ENCODE measurements around the gene TXNL1. TPM values are rescaled to one million over a fixed set of nuclear protein-coding genes. Genes with fewer than 3 reads are reported as not detected.
"Not testable (repeated sequence)": the region's sequence is repeated elsewhere in the genome, so short reads cannot be mapped to it uniquely, and the experiment has no call there.

TXNL1 gene
- polyA plus RNA-seq (ENCODE audit: insufficient read length), result 110 TPM

DNA sequence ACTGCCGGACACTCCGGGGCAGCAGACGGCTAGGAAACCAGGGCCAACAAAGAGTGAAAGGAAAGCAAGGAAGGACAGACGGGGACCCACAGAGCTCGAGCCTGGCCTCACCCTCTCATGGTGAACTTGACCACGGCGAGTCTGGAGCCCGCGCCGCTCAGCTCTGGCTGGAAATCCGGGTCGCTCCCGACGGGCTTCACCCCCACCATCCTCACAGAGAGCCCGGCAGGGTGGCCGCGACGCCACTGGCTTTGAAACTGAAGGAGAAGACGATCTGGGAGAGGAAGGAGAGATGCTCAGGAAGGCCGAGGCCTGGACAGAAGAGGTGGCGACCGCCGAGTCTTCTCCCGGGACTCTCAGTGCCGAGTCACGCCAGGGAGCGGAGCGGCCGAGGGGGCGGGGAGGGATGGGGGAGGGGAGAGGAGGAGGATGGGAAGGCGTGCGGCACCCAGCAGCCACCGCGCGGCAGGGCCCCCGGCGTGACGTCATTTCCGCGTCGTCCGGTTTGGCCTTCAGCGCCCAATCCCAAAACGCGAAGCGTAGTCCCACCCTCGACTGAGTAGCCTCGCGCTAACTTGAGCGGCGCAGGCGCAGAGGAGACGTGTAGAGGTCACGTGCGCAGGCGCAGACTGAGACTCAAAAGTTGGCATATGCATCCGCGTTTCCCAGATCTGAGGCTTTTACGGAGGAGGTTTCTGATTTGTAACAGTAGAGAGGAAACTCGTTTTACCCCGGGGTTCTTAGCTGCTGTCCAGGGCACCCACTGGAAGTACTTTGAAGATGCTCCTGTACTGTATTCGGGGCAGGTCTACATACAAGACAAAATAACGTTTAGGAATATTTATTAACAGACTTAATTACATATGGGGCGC is at the start of gene TXNL1:
Gene TXNL1 (minus strand): TSS at position 361 of the 872 bp plus-strand sequence. CDS start 152 bp downstream, at position 209.
- peak; percentile 97 for DNase-seq (ENCODE audit: low read depth)

DNA sequence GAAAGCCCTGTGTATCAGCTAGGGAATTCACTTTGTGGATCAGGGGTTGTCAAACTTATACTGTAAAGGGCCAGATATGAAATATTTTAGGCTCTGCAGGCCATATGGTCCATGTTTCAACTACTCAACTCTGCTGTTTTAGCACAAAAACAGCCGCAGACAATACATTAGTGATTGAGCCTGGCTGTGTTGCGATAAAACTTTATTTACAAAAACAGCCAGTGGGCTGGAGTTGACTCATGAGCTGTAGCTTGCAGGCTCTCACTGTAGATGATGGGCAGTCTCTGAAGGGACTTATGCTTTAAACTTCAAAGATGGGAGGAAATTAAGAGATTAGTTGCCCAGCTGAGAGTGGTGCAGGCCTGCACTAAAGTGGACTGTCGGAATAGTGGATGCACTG is 45.9 kb upstream of the TXNL1 start:
- no peak for DNase-seq (ENCODE audit: low read depth)

DNA sequence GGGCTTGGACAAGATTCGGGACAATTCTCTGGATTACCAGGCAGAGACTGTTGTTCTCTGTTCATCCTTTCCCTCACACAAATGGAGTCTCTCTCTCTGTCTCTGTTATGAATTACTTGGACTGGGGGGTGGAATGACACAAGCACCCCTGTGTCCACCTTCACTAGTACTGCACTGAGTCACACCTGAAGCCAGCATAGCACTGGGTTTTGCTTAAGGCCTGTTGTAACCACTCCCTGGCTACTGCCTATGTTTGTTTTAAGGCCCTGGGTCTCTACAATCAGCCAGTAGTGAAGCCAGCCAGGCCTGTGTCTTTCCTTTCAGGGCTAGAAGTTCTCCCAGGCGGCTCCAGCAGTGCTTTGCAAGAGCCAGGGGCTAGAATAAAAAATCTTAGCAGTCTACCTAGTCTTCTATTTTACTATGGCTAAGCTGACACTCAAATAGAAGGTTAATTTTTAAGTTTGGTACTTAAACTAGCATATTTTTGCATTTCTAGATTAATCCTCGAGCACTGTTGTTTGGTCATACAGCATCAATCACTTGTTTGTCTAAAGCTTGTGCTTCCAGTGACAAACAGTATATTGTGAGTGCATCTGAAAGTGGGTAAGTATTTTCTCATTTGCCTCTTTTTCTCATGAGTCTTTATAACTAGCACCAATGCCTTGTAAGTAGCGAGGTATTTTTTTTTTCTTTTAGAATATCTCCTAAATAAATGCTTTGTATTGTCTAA is 40.6 kb upstream of the TXNL1 start:
- no peak for DNase-seq (ENCODE audit: low read depth)

DNA sequence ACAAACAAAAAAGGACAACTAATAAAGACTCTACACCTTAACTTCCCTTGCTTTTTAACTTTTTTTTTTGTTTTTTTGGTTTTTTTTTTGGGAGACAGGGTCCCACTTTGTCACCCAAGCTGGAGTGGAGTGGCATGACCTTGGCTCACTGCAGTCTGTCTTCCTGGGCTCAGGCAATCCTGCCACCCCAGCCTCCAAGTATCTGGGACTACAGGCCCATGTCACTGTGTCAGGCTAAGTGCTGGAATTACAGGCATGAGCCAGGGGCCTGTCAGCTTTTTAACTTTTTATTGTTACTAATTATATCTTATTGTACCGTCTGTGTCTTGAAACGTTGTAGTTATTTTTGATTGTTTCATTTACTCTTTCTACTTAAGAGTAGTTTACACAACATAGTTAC is 38.2 kb upstream of the TXNL1 start:
- DNase-seq (ENCODE audit: low read depth), result no peak

DNA sequence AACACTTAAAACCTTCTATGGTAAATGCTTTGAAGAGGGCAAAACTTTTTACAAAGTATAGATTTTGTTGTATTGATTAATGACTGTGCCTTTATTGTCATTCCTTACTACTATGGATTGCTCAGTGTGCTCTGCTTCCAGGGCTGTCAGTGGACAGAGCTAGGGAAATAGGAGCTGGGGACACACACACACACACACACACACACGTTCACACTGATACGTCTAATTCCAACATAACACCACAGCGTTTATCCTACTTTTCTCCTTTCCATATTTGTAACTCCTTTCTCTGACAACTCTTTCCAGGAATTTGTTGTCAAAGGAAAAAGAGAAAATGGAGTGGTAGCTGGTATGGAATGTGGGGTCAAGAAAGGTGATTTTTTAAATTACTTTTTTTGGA is 34.6 kb upstream of the TXNL1 start:
- DNase-seq (ENCODE audit: low read depth), result no peak

DNA sequence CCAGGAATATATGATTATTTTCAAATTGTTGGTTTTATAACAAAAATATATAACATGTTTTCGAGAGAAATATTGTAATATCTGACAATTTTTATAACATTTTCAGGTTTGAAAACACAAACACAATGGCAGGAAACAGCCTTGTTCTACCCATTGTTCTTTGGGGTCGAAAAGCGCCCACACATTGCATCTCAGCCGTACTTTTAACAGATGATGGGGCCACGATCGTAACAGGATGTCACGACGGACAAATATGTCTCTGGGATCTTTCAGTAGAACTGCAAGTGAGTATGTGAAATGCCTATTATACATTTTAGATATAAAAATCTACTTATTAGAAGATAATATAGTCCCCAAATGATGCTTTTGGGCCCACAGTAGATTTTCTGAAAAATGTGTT is 34.0 kb upstream of the TXNL1 start:
- no peak for DNase-seq (ENCODE audit: low read depth)

DNA sequence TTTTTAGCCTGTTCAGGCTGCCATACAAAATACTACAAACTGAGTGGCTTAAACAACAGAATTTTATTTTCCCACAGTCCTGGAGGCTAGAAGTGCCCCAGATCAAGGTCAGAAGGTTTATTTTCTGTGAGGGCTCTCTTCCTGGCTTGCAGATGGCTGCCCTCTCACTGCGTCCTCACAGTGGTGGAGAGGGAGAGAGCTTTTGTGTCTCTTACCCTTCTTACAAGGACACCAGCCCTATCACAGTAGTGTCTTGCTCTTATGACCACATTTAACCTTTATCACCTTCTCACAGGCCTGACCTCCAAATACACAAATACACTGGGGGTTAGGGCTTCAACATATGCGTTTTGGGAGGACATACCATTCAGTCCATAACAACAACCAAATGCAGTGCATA is 24.5 kb upstream of the TXNL1 start:
- no peak for DNase-seq (ENCODE audit: low read depth)

DNA sequence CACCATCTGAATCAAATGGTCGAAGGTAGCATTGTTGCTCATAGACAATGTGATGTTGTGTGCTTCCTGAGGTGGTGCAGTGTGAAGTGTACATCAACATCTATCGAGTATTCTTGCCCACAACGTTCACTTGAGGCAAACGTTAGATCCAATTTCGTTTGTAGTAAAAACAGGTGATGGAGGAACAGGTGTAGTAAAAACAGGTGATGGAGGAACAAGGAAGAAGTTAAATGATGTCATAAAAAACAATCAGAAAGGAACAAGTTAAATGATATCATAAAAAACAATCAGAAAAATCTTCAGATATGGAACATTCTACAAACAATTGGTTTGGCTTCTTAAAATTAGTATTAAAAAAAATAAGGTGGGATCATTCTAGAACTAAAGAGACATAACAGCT is 24.1 kb upstream of the TXNL1 start:
- no peak for DNase-seq (ENCODE audit: low read depth)

DNA sequence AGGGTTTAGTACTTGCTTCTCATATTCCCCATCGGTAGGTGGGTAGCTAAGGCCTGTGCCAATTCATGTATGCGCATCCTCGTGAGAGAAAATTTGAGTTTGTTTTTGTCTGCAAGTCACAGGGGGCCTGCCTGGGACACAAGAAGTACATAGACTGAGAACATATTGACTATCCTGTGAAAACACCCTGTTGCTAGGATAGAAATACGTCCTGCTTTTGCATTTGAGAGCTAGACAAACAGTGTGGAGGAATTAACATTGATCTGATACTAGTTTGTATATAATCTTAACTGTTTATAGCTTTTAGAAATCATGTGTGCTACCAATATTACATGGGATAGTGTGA is 23.6 kb upstream of the TXNL1 start:
- no peak for DNase-seq (ENCODE audit: low read depth)

DNA sequence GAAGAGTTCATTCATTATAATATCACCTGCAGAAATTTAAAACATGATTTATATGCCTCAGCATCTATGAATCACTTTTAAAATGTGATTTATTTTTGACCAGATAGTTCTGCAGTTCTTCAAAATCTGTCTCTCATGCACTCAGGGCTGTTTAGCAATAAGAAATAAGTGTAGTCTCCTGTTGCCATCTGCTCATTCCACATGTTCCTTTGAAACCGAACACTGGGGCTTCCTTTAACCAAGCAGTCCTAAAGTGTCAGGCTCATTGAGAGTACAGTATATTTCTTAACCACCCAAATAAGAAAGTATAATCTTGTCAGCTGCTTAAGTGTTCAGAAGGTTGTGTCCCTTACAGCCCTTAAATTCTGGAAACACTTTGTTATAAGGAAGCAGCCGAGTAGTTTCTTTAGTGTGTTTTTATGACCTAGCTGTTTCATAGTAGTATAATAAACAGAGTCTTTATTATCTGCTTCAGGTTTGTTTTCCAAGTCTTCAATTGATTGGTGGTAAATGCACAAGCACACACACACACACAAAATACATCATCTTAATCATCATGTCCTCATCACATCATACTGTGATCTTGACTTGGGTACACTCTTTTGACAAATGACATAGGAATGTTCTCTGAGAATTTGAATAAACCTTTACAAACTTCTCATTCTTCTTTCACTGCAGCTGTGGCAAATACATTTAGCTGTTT is 23.1 kb upstream of the TXNL1 start:
- no peak for DNase-seq (ENCODE audit: low read depth)

DNA sequence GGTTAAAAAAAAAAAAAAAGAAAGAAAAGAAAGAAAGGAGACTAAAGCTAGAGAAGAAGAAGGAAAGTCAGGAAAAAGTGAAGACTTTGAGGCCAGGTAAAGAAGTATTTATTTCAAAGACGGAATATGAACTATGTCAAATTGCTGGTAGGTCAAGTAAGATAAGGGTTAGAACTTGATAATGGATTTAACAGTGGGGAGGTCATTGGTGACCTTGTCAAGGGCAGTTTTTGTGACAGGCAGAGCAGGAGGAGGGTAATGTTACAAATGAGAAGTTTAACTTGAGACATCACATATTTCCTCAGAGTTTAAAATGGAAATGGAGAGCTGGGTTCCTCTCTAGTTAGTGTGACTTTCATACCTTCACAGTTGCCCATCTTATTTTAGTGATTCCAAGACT is 22.3 kb upstream of the TXNL1 start:
- DNase-seq (ENCODE audit: low read depth), result no peak

DNA sequence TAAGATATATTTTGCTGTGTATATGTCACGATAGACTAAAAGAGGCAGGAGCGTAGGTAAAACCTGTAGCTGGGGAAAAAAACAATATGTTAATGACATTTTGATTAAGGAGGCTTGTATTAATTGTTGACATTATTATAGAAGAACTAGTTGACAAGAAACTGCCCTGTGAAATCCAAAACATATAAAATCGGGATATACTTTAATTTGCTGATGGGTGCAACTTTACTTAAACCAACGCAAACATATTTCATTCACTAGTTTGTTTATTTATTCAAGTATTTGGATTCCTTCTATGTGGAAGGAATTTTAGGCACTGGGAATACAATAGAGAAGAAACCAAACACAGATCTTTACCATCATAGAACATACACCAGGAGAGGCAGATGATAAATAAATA is 20.7 kb upstream of the TXNL1 start:
- no peak for DNase-seq (ENCODE audit: low read depth)

DNA sequence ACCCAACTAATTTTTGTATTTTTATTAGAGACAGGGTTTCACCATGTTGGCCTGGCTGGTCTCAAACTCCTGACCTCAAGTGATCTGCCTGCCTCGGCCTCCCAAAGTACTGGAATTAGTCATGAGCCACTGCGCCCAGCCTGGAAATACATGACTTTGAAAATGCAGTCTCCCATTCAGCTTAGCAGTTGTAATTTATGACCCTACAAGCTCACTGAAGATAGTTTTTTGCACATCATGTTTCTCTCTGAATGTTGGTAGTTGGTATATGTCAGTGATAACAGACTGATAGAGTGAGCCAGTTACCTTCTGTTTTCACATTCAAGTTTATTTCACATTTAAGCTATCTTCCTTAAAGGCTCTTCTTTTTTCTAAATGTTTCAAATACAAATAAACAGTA is 19.9 kb upstream of the TXNL1 start:
- DNase-seq (ENCODE audit: low read depth), result no peak

DNA sequence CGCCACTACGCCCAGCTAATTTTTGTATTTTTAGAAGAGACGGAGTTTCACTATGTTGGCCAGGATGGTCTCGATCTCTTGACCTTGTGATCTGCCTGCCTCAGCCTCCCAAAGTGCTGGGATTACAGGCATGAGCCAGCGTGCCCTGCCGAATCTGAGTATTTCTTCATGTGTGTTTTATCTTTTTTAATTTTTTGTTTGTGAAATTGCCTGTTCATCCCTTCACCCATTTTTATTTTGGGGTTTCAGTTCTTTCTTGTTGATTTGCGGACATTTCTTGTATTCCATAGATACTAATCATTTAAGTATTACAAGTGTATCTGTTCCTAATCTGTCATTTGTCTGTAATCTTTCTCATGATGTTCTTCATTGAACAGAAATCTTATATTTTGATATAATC is 15.9 kb upstream of the TXNL1 start:
- not testable (repeated sequence) for DNase-seq (ENCODE audit: low read depth)

DNA sequence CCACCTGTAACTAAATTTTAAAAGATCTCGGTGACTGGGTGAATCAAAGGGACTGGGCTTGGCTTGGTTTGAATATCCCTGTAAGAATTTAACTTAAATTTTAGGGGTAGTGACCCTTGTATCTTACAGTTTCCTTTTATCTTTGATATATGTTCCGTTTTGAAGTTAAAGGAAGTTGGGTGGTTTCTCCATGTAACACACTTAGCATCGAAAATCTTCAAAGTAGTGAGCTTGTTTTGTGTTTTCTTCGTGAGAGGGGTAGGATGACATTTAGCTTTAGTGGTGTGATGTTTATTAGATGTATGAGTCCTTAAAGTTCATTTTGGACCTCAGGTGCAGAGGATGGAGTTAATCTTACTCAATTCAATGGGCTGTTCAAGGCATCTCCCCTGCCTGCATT is 14.4 kb upstream of the TXNL1 start:
- no peak for DNase-seq (ENCODE audit: low read depth)

DNA sequence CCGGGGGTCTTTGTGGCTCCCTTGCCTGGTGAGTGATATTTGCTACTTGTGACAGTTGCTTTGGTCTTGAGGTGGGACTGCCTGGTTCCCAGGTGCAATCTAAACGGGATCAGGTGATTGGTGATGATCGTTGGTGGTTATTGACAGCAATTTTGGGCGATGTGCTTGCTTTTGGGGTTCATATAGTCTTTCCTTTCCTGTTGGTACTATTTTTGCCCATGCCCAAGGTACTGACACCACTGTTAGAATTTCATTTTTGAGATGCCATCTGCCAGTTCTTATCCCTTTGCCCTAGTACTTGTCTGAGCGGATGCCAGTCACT is 13.3 kb upstream of the TXNL1 start:
- no peak for DNase-seq (ENCODE audit: low read depth)

DNA sequence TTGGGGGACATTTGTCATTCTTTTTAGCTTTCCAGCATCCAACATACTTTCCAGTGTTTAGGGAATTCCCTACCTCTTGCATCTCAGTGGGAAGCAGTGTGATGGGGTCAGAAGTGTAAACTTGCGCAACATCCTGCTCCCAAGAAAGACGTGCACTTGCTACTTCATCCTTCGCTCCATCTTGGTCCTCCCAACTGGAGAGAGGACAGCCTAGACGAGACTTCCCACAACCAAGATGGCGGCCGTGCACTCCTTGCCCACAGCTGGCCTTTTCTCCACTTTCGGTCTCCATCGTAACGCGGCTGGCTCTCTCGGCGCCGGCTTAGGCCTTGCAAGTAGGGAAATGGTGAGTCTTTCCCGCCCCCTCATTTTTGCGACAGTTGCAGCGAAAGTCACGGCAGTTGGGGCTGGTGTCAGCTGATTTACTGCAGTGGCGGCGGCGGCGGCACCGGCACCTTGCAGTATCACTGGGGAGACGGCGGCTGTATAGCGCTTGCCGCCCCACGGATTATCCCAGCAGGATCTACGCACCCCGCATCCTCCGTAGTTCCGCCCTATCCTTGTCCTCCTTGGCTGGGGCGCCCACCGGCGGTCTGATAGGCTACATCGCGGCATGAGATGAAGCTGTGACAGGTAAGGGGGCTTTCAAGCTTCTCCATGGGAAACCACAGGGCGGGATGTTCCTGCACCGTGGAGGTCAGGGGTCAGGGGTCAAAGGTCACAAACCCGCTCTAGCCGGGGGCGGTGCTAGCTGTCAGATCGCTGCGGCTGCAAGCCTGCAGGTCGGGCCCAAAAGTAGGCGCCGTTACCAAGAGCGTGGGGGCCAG is 12.8 kb upstream of the TXNL1 start, which contains the start of gene WDR7:
Gene WDR7 (plus strand): TSS at position 416 of the 827 bp plus-strand sequence. CDS start 21,157 bp downstream, outside the sequence.
- peak; percentile 93 for DNase-seq (ENCODE audit: low read depth)

DNA sequence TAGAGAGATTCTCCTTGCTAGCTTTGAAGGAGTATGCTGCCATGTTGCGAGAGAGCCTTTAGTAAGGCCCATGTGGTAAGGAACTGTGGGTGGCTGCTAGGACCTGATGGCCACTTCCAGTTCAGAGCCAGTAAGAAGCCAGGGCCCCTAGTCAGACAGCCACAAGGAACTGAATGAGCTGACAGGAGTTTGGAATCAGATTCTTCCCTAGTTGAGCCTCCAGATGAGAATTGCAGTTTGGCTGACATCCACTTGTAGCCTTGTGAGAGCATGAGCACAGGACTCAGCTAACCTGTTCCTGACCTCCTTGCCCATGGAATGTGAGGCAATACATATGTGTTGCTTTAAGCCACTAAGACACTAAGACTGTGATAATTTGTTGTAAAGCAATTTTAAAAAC is 11.6 kb upstream of the TXNL1 start:
- no peak for DNase-seq (ENCODE audit: low read depth)

DNA sequence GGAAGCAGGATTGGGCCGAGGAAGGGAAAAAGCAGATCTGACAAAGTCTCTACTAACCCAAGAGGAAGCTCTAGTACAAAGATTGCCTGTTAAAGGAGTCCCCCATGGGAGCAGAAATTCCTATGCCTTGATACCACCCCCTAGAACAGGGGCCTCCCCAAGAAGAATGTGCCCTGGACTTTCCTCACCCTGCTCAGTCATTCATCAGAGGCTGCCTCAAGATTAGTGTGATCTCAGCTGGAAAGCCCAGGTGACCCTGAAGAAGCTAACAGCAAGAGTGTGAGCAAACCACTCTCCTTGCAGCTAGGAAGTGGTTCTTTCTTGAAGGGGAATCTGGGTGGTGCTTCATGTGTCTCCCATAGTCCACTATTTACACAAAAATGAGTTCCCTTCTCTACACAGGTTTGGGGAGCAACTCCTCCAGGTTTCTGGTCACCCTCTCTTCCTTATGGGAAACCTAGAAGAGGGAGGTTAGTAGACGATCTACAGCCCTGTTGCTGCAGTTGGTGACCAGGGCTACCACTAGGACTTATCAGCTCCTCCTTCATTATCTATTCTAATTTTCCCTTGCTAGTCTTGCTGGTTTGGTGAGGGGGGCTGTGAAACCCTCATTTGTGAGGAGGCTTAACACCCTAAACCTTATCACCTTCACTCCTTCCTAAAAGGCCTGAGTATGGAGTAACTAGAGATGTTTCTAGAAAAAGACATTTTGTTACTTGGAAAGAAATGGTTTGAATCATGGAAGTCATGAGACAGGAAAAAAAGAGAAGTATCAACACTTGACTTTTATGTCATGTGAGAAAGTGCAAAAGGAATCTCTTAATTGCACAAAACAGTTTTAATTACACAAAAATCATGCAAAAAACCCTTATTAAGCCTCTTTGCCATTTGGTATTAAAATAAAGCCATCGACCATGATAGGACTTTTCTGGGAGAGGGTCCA is 9.8 kb upstream of the TXNL1 start:
- no peak for DNase-seq (ENCODE audit: low read depth)

DNA sequence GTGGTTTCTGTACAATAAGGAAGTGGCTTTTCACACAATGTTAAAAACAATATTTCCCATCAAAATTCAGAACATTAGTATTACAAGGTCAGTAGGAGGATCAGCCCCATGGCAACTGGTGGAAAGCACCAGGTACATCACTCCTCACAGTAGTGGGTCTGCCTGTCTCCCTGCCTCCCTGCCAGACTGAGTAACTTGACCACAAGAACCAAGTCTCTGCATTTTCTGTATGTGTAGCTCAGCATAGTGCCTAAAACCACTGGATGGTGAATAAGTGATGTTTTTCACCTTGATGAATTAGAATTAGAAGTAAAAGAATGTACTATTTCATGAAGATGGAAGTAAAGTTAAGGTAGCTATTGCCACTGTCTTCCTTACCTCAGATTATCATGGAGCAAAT is 8.7 kb upstream of the TXNL1 start:
- DNase-seq (ENCODE audit: low read depth), result no peak

All from forelimb muscle (tissue), 1 donor.